KMS-11 (cell line): ENCODE measurements around the gene TRAF3IP1.

Experiments
- H2AFZ ChIP-seq: fragments of 200-600 bp; sonication (generic); 2 replicates; pipeline ENCODE4 v1.6.1; 2016; ENCODE audit warnings: antibody characterized with exemption, mixed run types, low read depth
- H3K27ac ChIP-seq: fragments of 200-600 bp; sonication (generic); 2 replicates; pipeline ENCODE4 v1.6.1; 2016; ENCODE audit warnings: mild to moderate bottlenecking, mixed run types
- H3K27me3 ChIP-seq: fragments of 200-600 bp; sonication (generic); 2 replicates; pipeline ENCODE4 v1.6.1; 2017; ENCODE audit warnings: mild to moderate bottlenecking, low read depth, mixed run types, moderate library complexity; ENCODE audit not compliant: insufficient read depth
- H3K36me3 ChIP-seq: fragments of 200-600 bp; sonication (generic); 2 replicates; pipeline ENCODE4 v1.6.1; 2017; ENCODE audit warnings: mild to moderate bottlenecking, mixed run types; ENCODE audit not compliant: insufficient read depth
- H3K4me1 ChIP-seq: fragments of 200-600 bp; sonication (generic); 2 replicates; pipeline ENCODE4 v1.6.1; 2016; ENCODE audit warnings: mild to moderate bottlenecking, low read depth, mixed run types; ENCODE audit not compliant: poor library complexity, severe bottlenecking
- H3K4me2 ChIP-seq: fragments of 200-600 bp; sonication (generic); 2 replicates; pipeline ENCODE4 v1.7.0; 2016; ENCODE audit warnings: mild to moderate bottlenecking, mixed run types
- H3K4me3 ChIP-seq: fragments of 200-600 bp; sonication (generic); IDR thresholded peaks from 2 replicates; pipeline ENCODE4 v1.6.1; 2017; ENCODE audit warnings: low read depth, low read length, mixed read lengths; ENCODE audit not compliant: insufficient read depth
- H3K79me2 ChIP-seq: fragments of 200-600 bp; sonication (generic); 2 replicates; pipeline ENCODE4 v1.6.1; 2016; ENCODE audit warnings: low read depth, mixed run types; ENCODE audit not compliant: insufficient read depth
- H3K9ac ChIP-seq: fragments of 200-600 bp; sonication (generic); 2 replicates; pipeline ENCODE4 v1.6.1; 2016; ENCODE audit warnings: mild to moderate bottlenecking, mixed run types
- H4K20me1 ChIP-seq: fragments of 200-600 bp; sonication (generic); 2 replicates; pipeline ENCODE4 v1.6.1; 2016; ENCODE audit warnings: mild to moderate bottlenecking, mixed run types; ENCODE audit not compliant: insufficient read depth
- CTCF ChIP-seq: fragments of 200-600 bp; sonication (generic); conservative IDR thresholded peaks from 2 replicates; pipeline ENCODE4 v1.6.1; 2017; ENCODE audit warnings: low read depth, mild to moderate bottlenecking, antibody characterized with exemption, low read length, moderate library complexity, mixed read lengths

TRAF3IP1 gene

GRCh38 chr2:238438856-238439849, 118.8 kb downstream of the TRAF3IP1 start:
- no peaks in the 10 kb centered on the region; the same call in 1 of the 2 replicates for H3K79me2 ChIP-seq
- H3K4me1 ChIP-seq = no peaks in the 10 kb centered on the region
- TF ChIP-seq CTCF = no peak
- no peak overlapping the region for H2AFZ ChIP-seq
- no peak overlapping the region for H3K4me2 ChIP-seq
- H3K27me3 ChIP-seq = no peaks in the 10 kb centered on the region
- no peak overlapping the region for H3K9ac ChIP-seq
- no peaks in the 10 kb centered on the region; the same call in 1 of the 2 replicates for H3K36me3 ChIP-seq
- no peak overlapping the region for H3K4me3 ChIP-seq
- H4K20me1 ChIP-seq = no peaks in the 10 kb centered on the region
- no peak overlapping the region for H3K27ac ChIP-seq

GRCh38 chr2:238439917-238440316, 119.6 kb downstream of the TRAF3IP1 start:
- Histone ChIP-seq H2AFZ (no peak overlapping the region), H3K4me2 (no peak overlapping the region), H3K79me2 (no peaks in the 10 kb centered on the region; the same call in 1 of the 2 replicates), H3K27ac (no peak overlapping the region), H3K27me3 (no peaks in the 10 kb centered on the region), H3K4me1 (no peaks in the 10 kb centered on the region), H3K9ac (no peak overlapping the region), H3K36me3 (no peaks in the 10 kb centered on the region; the same call in 1 of the 2 replicates), H4K20me1 (no peaks in the 10 kb centered on the region), H3K4me3 (no peak overlapping the region)
- no peak for TF ChIP-seq CTCF

GRCh38 chr2:238440331-238440730, 120.0 kb downstream of the TRAF3IP1 start:
- Histone ChIP-seq H3K4me2 (no peak overlapping the region), H3K4me1 (no peaks in the 10 kb centered on the region), H3K27ac (no peak overlapping the region), H4K20me1 (no peaks in the 10 kb centered on the region), H3K36me3 (no peaks in the 10 kb centered on the region; the same call in 1 of the 2 replicates), H2AFZ (no peak overlapping the region), H3K4me3 (no peak overlapping the region), H3K79me2 (no peaks in the 10 kb centered on the region; the same call in 1 of the 2 replicates), H3K27me3 (no peaks in the 10 kb centered on the region), H3K9ac (no peak overlapping the region)
- TF ChIP-seq CTCF = no peak

- no peak overlapping the region for H3K27ac ChIP-seq
- H3K36me3 ChIP-seq = no peaks in the 10 kb centered on the region; the same call in 1 of the 2 replicates
- no peaks in the 10 kb centered on the region for H3K4me1 ChIP-seq
- no peak overlapping the region for H2AFZ ChIP-seq
- no peaks in the 10 kb centered on the region for H3K27me3 ChIP-seq
- no peak overlapping the region for H3K4me2 ChIP-seq
- H3K4me3 ChIP-seq = no peak overlapping the region
- no peak overlapping the region for H3K9ac ChIP-seq
- TF ChIP-seq CTCF = no peak
- no peaks in the 10 kb centered on the region; the same call in 1 of the 2 replicates for H3K79me2 ChIP-seq
- no peaks in the 10 kb centered on the region for H4K20me1 ChIP-seq
These were observed 120.4 kb downstream of the TRAF3IP1 start for GRCh38 chr2:238440767-238441166.
